ENCODE results near the gene SUPT20H.
"Not testable (repeated sequence)": the region's sequence is repeated elsewhere in the genome, so short reads cannot be mapped to it uniquely, and the experiment has no call there.

Gene SUPT20H

GRCh38 chr13:37070145-37070695 lies 10.7 kb upstream of the SUPT20H start:
- in situ Hi-C loops (cut with HindIII; ENCODE audit: low sequenced_read_pairs), result no loop called here

- in situ Hi-C loops (cut with HindIII; ENCODE audit: low sequenced_read_pairs), result no loop called here
Observed at GRCh38 chr13:37069597-37070103, 10.2 kb upstream of the SUPT20H start.

- in situ Hi-C loops (cut with HindIII; ENCODE audit: low sequenced_read_pairs), result no loop called here
Observed at GRCh38 chr13:37068962-37069361, 9.5 kb upstream of the SUPT20H start.

GRCh38 chr13:37067874-37068273 lies 8.4 kb upstream of the SUPT20H start:
- in situ Hi-C loops (cut with HindIII; ENCODE audit: low sequenced_read_pairs), result no loop called here

- in situ Hi-C loops (cut with HindIII; ENCODE audit: low sequenced_read_pairs), result no loop called here
Observed at GRCh38 chr13:37065890-37066526, 6.5 kb upstream of the SUPT20H start.

- in situ Hi-C loops (cut with HindIII; ENCODE audit: low sequenced_read_pairs), result no loop called here
Observed at GRCh38 chr13:37059848-37060192, 332 bp upstream of the SUPT20H start.

- in situ Hi-C loops (cut with HindIII; ENCODE audit: low sequenced_read_pairs), result not testable (repeated sequence)
Observed at GRCh38 chr13:37056228-37056627, 3.3 kb downstream of the SUPT20H start.

- in situ Hi-C loops (cut with HindIII; ENCODE audit: low sequenced_read_pairs), result not testable (repeated sequence)
Observed at GRCh38 chr13:37053111-37053510, 6.4 kb downstream of the SUPT20H start.

- in situ Hi-C loops (cut with HindIII; ENCODE audit: low sequenced_read_pairs), result no loop called here
Observed at GRCh38 chr13:37049810-37050209, 9.7 kb downstream of the SUPT20H start.

GRCh38 chr13:37047846-37048245 lies 11.6 kb downstream of the SUPT20H start:
- in situ Hi-C loops (cut with HindIII; ENCODE audit: low sequenced_read_pairs), result no loop called here

- in situ Hi-C loops (cut with HindIII; ENCODE audit: low sequenced_read_pairs), result no loop called here
Observed at GRCh38 chr13:37047032-37047431, 12.5 kb downstream of the SUPT20H start.

GRCh38 chr13:37046062-37046461 lies 13.4 kb downstream of the SUPT20H start:
- in situ Hi-C loops (cut with HindIII; ENCODE audit: low sequenced_read_pairs), result no loop called here

- in situ Hi-C loops (cut with HindIII; ENCODE audit: low sequenced_read_pairs), result no loop called here
Observed at GRCh38 chr13:37040789-37041188, 18.7 kb downstream of the SUPT20H start.

- in situ Hi-C loops (cut with HindIII; ENCODE audit: low sequenced_read_pairs), result no loop called here
Observed at GRCh38 chr13:37039896-37040295, 19.6 kb downstream of the SUPT20H start.

GRCh38 chr13:37037241-37037640 lies 22.2 kb downstream of the SUPT20H start:
- in situ Hi-C loops (cut with HindIII; ENCODE audit: low sequenced_read_pairs), result no loop called here

GRCh38 chr13:37029617-37030016 lies 29.9 kb downstream of the SUPT20H start:
- in situ Hi-C loops (cut with HindIII; ENCODE audit: low sequenced_read_pairs), result no loop called here

- in situ Hi-C loops (cut with HindIII; ENCODE audit: low sequenced_read_pairs), result no loop called here
Observed at GRCh38 chr13:37027639-37028038, 31.8 kb downstream of the SUPT20H start.

- in situ Hi-C loops (cut with HindIII; ENCODE audit: low sequenced_read_pairs), result no loop called here
Observed at GRCh38 chr13:37026771-37027170, 32.7 kb downstream of the SUPT20H start.

- in situ Hi-C loops (cut with HindIII; ENCODE audit: low sequenced_read_pairs), result no loop called here
Observed at GRCh38 chr13:37023871-37024270, 35.6 kb downstream of the SUPT20H start.

- in situ Hi-C loops (cut with HindIII; ENCODE audit: low sequenced_read_pairs), result no loop called here
Observed at GRCh38 chr13:37014609-37015008, 44.9 kb downstream of the SUPT20H start.

- in situ Hi-C loops (cut with HindIII; ENCODE audit: low sequenced_read_pairs), result no loop called here
Observed at GRCh38 chr13:37011788-37012187, 47.7 kb downstream of the SUPT20H start.

- in situ Hi-C loops (cut with HindIII; ENCODE audit: low sequenced_read_pairs), result no loop called here
Observed at GRCh38 chr13:37011002-37011401, 48.5 kb downstream of the SUPT20H start.

- in situ Hi-C loops (cut with HindIII; ENCODE audit: low sequenced_read_pairs), result no loop called here
Observed at GRCh38 chr13:37010424-37010823, 49.1 kb downstream of the SUPT20H start.

Data from DLD1 (cell line).